Calu3 (cell line): Measurements from ENCODE around the gene CYP4F8. TPM values are rescaled to one million over a fixed set of nuclear protein-coding genes. Genes with fewer than 3 reads are reported as not detected.

Experiments
- BruUV-seq: library from RNA; stranded (reverse); fragments of 400-500 nt; replicated peaks from 2 replicates; lab custom pipeline; 2021; lab: Mats Ljungman, UMichigan
- CTCF ChIA-PET: fragments of 300-600 bp; sonication (Branson Sonifier 250); formaldehyde crosslinking; loops from one replicate; lab custom pipeline; 2022; ENCODE audit warnings: antibody characterized with exemption; lab: Charles Lee
- DNase-seq: peaks from one replicate; pipeline ENCODE4 v3.0.0; 2022
- H3K27ac Mint-ChIP-seq: one replicate; pipeline ENCODE4 v1.8.0; 2022; ENCODE audit warnings: mixed read lengths; ENCODE audit not compliant: unreplicated experiment
- H3K27me3 Mint-ChIP-seq: one replicate; pipeline ENCODE4 v1.8.0; 2022; ENCODE audit warnings: mixed read lengths; ENCODE audit not compliant: unreplicated experiment
- H3K36me3 Mint-ChIP-seq: one replicate; pipeline ENCODE4 v1.8.0; 2022; ENCODE audit warnings: mild to moderate bottlenecking, moderate library complexity, mixed read lengths; ENCODE audit not compliant: insufficient read depth, unreplicated experiment
- H3K4me1 Mint-ChIP-seq: one replicate; pipeline ENCODE4 v1.8.0; 2022; ENCODE audit warnings: mild to moderate bottlenecking, low read depth, mixed read lengths; ENCODE audit not compliant: unreplicated experiment
- H3K4me3 Mint-ChIP-seq: one replicate; pipeline ENCODE4 v1.8.0; 2022; ENCODE audit warnings: mild to moderate bottlenecking, low read depth, moderate library complexity, mixed read lengths; ENCODE audit not compliant: unreplicated experiment
- H3K9me3 Mint-ChIP-seq: one replicate; pipeline ENCODE4 v1.8.0; 2022; ENCODE audit warnings: low read depth, mixed read lengths; ENCODE audit not compliant: unreplicated experiment
- CTCF ChIP-seq: fragments of 200-600 bp; IDR thresholded peaks from one replicate; pipeline ENCODE4 v1.8.0; 2022; ENCODE audit warnings: antibody characterized with exemption; ENCODE audit not compliant: unreplicated experiment
- intact Hi-C: fragments of 100-400 bp; cut with micrococcal nuclease; formaldehyde crosslinking; loops from one replicate; pipeline ENCODE4 v1.10.0; 2022; ENCODE audit not compliant: unreplicated experiment
- total RNA-seq: library from RNA; stranded (reverse); gene quantifications from 2 replicates; pipeline ENCODE4 v1.2.3, GENCODE V29; 2022

The CYP4F8 gene
- total RNA-seq, 1 experiment from 2014 or later = not detected

GRCh38 chr19:15666883-15667282, 51.9 kb downstream of the CYP4F8 start:
- CTCF ChIA-PET = interaction anchor here (1.5 kb wide), 1 partner anchor 8 kb away, joined by 3 read pairs; no protein-coding TSS in a partner anchor
- no peak for TF ChIP-seq CTCF
- BruUV-seq = no TSS peak
- Mint-ChIP-seq H3K4me1 (no peaks in the 10 kb centered on the region), H3K27ac (no peak overlapping the region), H3K4me3 (no peak overlapping the region), H3K9me3 (no peaks in the 10 kb centered on the region), H3K36me3 (no peaks in the 10 kb centered on the region), H3K27me3 (no peaks in the 10 kb centered on the region)
- DNase-seq = no peak
- intact Hi-C loops = no loop called here

- CTCF ChIA-PET = no interaction called here
- H3K27me3 Mint-ChIP-seq = no peaks in the 10 kb centered on the region
- no peak overlapping the region for H3K4me3 Mint-ChIP-seq
- peaks cover 2% of the 10 kb centered on the region for H3K9me3 Mint-ChIP-seq
- H3K27ac Mint-ChIP-seq = no peak overlapping the region
- no peak for DNase-seq
- no peaks in the 10 kb centered on the region for H3K36me3 Mint-ChIP-seq
- H3K4me1 Mint-ChIP-seq = peaks cover 18% of the 10 kb centered on the region
- intact Hi-C loops = no loop called here
- TF ChIP-seq CTCF = no peak
- no TSS peak for BruUV-seq
Measured at GRCh38 chr19:15669440-15669839, 54.4 kb downstream of the CYP4F8 start.

- no peak overlapping the region for H3K4me3 Mint-ChIP-seq
- H3K4me1 Mint-ChIP-seq = peaks cover 23% of the 10 kb centered on the region
- H3K27ac Mint-ChIP-seq = no peak overlapping the region
- DNase-seq = no peak
- no peaks in the 10 kb centered on the region for H3K27me3 Mint-ChIP-seq
- no peak for TF ChIP-seq CTCF
- H3K36me3 Mint-ChIP-seq = no peaks in the 10 kb centered on the region
- peaks cover 4% of the 10 kb centered on the region for H3K9me3 Mint-ChIP-seq
- intact Hi-C loops = no loop called here
- CTCF ChIA-PET = no interaction called here
- no TSS peak for BruUV-seq
Measured at GRCh38 chr19:15669891-15670290, 54.9 kb downstream of the CYP4F8 start.

GRCh38 chr19:15671237-15671821, 56.3 kb downstream of the CYP4F8 start:
- no peak overlapping the region for H3K4me3 Mint-ChIP-seq
- BruUV-seq = no TSS peak
- H3K27ac Mint-ChIP-seq = no peak overlapping the region
- CTCF ChIA-PET = no interaction called here
- no peaks in the 10 kb centered on the region for H3K27me3 Mint-ChIP-seq
- H3K36me3 Mint-ChIP-seq = no peaks in the 10 kb centered on the region
- DNase-seq = no peak
- peaks cover 4% of the 10 kb centered on the region for H3K9me3 Mint-ChIP-seq
- H3K4me1 Mint-ChIP-seq = peaks cover 23% of the 10 kb centered on the region
- intact Hi-C loops = no loop called here
- no peak for TF ChIP-seq CTCF
